COLO829 (cell line): ENCODE data around the gene APCDD1.

Experiments used
- DNase-seq: peaks from one replicate; pipeline ENCODE4 v3.0.0; 2012; ENCODE audit warnings: low spot score

APCDD1 gene

DNA sequence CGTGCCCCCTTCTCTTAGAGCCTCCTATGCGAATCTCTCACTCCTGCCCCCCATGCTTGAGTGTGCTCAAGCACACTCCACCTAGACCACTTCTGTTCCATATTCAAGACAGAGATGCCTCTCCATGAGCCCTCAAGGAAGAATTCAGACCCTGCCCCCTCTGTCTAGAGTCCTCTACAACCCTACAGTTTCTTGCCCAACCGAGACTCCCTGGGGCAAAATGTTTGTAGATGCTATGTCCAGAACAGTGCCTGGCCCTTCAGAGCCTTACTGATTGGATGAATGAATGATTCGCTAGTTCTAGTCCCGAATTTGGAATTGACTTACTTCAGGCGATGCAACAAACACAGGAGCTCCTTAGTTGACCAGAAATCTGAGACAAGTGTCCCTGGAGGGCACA lies 8.7 kb downstream of the APCDD1 start:
- no peak for DNase-seq

DNA sequence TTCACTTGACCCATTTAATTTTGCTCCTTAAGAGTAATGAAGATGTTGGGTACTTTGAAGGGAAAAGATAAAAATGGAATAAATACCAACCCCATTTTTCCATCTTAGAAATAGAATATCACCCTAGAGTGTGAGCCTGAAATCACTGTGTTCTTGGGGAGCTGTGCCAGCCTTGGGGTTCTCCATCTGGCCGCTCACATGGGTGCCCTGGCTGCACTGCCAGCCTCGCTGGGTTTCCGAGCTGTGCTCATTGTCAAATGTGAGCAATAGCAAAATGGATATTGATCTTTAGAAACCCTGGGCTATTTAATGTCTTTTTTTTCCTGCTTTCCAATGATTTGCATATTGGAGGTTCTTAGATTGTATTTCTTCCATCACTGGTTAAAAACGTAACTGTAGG lies 9.3 kb downstream of the APCDD1 start:
- DNase-seq, result no peak

DNA sequence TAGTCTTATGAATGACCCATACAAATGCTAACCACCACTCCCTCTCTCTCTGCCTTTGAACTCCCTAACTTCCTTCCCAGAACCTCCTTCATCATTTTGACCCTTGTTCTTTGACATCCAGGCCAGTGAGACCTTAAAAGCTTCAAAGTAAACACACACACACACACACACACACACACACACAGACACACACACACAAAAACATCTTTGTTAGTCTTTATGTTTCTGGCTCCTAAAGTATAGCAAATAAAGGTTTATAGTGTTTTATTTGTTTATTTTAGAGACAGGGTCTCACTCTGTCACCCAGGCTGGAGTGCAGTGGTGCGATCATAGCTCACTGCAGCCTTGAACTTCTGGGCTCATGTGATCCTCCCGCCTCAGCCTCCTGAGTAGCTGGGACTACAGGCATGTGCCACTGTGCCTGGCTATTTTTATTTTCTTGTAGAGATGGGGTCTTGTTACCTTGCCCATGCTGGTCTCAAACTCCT lies 9.8 kb downstream of the APCDD1 start:
- DNase-seq, result peak; percentile 41

DNA sequence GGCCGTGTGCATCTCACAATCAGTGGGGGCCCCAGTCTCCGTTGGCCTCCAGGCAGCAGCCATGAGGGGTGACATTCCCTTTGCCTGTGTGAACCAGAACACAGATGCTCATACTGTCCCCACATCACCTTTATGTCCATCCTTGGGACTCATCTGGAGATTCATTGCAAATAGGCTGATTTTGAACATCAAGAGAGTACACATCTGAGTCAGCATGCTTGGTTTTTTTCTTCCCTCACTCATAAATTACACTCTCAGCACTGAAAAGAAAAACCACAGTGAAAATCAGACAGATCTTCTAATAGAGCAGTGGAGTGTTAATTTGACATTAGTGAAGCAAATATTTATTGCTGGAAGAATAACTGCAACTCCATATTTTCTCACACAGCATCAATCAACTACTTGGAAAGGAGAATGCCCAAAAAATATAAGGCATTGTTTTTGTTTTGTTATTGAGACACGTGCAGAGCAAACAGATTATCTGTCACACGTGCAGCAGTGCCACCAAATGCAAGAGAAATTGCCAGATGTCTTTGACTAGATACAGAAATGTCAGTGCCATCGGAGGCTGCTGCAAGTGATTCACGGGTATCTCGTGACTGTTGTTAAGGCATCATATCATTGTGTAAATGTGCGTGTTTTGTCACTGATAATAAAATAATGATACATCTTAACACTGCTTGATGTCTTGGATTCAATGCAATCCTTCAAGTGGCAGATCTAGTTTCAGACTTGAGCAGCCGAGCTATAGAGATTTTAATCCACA lies 10.9 kb downstream of the APCDD1 start:
- no peak for DNase-seq

DNA sequence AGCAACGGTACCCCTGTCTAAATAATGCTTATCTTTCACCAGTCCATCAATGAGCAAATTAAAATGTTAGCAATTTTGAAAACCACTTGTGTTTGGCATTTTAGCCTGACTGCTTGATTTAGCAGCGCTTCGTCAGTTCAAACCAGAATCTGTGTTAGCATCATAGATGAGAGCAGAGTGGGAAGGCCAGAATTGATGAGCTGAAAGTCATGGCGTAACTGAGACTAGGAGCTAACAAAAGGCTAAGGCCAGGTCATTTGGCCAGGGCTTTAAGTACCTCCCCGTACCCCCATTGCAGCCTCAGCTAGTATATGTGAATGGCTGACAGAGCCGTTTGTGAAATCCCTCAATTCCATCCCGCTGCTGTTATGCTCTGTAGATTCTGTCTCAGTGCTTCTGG lies 16.0 kb downstream of the APCDD1 start:
- DNase-seq, result no peak

DNA sequence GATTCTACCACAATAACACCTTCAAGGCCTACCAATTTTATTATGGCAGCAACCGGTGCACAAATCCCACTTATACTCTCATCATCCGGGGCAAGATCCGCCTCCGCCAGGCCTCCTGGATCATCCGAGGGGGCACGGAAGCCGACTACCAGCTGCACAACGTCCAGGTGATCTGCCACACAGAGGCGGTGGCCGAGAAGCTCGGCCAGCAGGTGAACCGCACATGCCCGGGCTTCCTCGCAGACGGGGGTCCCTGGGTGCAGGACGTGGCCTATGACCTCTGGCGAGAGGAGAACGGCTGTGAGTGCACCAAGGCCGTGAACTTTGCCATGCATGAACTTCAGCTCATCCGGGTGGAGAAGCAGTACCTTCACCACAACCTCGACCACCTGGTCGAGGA lies 17.1 kb downstream of the APCDD1 start:
- no peak for DNase-seq

DNA sequence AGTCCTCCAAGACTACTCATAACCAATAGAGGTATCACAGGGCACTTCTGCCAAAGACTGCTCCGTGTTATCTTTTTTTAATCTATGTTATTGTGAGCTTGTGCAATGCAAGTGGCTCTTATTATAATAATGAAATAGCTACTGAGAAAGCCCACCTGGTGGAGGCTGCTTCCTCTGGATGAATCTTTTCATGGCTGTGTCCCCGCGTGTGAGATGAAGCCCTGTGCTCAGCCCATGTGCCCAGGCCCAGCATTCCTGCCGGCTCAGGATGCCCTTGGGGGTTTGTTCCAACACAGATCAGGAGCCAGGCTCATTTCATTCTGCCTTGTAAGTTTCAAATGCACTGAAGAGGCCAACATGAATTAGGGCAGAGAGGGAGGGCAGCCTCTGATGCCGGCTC lies 18.7 kb downstream of the APCDD1 start:
- no peak for DNase-seq

DNA sequence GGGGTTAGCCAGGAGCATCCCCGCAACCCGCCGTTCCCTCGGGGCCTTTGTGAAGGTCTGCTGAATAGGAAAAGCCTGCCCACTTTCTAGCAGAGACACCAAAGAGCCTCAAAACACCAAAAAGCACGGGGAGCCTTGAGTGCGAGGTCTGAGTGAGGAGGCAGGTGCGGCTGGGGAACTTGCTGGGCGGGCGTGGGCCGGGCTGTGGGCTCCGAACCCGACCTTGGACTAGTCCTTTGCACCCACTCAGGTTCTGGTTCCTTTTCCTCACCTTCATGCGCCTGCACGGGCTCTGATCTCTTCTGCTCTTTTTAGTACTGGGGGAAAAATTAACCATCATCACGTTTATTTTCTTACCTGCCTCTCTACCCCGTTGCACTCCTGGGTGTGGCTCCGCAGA lies 19.9 kb downstream of the APCDD1 start:
- DNase-seq, result no peak

DNA sequence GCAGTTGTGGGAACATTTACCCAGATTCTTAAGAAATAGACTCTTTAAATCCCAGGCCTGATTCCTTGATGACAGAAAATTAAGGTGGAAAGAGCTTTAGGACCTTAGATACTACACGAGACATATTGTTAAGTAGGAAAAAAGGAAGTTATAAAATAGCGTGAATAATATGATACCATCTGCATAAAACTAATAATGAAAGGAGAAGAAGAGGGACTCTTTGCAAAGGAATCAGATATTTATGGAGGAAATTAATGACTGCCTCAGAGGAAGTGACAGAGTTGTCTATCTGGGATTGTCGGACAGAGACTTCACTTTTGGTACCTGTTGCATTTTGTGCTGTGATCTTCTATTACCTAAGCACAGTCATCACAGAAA lies 20.8 kb downstream of the APCDD1 start:
- no peak for DNase-seq

DNA sequence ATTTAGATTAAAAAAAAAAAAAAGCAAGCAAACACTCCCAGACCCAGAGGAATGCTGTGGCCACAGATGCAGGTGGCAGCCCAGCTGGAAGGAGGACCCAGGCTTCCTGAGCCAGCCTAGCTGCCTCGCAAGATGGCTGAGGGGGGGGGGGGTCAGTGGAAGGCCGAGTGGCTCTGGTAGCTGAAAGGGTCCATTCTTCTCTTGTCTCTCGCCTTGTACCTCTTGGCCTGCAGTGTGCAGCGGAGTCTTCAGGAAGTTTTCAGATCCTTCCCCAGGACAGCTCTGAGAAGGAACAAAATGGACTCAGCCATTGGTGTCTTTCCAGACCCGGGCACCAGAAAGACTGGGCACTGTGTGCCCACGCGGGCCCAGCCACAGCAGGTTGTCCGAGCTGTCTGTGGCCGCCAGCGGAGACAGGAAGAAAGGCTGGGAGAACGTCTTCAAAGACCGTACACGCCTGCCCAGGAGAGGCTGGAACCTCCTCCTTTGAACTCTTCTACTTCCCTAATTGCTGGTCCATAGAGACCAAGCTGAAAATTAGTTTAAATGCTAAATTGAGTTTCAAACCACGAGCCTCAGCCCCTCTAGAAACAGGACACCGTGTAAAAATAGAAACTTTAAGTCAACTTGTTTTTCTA lies 21.3 kb downstream of the APCDD1 start:
- DNase-seq, result no peak

DNA sequence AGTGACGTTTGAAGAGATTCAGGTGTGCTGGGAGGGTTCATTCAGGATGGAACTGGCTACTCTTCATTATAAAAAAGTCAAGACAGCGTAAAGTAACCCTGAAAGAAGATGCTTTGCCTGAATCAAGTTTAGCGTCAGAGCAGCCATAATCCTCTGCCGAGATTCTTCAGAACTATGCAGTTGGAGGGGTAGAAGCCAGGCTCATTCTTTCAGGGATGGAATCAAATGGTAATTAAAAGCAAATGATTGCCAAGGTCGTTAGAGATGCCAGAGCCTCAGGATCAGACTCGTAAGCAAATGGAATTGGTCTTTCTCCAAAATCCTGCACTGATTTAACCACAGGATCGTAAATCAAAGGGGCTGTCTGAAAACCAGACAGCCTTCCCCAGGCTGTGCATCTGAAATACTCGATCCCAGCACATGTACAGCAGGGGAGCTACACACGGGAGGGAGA lies 21.9 kb downstream of the APCDD1 start:
- DNase-seq, result no peak

DNA sequence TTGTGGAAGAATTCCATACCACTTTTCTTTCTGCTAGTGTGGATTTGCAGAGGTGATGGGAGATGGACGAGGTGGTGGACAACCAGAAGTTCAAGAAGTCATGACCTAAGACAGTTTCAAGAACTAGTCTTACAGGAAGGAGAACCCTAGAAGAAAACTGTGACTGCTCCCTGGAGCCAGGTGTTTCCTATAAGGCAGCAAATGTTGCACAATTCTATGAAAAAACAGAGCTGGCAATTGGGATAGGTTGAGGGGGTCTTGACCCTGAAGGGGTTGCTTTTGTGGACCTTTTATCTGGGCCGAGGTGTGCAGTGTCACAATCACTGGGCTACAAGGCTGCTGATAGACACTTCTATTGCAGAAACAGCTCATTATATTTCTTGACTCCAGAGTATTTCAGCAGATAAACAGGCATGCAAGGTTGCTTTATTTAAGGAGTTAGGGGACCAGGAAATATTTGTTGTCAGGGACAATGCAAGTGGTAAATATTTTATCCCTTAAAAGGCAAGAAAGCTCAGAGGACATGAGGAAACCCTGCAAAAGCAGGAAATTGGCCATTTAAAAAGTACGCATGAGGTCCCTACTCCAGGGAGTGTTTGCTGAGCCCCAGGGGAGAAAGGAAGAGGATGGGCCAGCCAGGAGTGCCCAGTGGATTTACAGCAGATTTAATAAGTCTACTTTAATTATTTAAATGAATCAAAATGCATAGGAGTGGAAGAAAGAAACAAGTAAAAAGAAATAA lies 22.9 kb downstream of the APCDD1 start:
- DNase-seq, result no peak

DNA sequence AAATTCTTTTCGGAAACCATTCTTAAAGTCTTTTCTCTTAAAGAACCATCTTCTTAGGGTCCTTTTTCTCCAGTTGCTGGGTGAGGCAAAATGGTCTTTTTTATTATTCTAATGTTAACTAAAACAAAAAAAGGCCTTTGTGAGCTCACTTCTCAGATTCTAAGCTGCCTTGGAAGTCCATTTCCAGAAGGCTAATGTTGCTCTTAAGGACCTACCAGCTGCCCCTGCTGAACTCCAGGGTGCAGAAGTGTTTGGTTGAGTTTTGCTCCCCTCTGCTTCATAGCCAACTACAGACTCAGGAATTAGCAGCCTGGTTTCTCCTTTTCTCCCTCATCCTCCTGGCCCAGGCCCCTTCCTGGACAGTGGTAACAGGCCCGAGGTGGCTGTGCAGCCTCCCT lies 23.4 kb downstream of the APCDD1 start:
- no peak for DNase-seq

DNA sequence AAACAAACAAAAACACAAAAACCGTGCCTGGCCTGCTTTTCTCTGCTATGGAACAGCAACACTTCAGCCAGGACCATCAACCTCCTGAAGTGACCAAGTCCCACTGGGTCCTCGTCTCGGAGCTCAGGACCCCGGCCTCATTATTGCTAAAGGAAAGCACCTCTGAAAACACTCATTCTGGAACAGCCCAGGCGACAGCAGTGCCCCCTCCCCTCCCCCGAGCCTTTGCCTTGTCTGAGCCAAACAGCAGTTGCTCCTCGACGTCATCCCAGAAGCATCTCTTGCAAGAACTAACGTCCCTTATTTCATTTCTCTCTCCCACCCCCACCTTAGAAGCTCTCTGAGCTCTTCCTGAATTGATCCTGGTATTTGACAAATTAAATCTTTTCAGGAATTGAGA lies 27.4 kb downstream of the APCDD1 start:
- DNase-seq, result no peak

DNA sequence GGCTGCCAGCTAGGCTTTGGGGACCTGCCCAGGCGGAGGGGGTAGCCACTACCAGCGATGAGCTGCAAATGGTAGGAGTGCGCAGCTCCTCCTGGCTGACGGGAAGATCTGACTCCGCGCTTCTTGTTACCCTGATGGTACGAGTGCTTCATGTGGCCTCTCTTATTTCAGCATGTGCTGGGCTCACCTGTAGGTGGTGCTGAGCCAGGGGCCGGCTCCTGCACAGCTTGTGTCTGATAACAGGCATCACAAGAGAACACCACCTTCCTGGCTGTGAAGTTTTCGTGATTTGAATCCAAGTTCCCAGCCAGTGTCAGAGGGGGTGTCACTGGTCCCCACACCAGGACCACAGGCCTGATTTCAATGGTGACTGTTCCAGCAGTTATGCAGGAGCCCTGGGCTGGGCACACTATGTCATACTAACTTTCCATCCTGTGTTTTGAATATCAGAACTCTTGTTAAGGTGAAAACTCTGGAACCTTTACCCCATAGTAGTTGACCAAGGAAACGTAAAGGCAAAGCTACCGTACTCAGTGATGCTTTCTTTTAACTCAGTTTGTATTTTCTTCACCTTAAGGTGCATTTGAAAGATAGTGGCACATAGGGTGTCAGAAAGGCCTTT lies 28.0 kb downstream of the APCDD1 start:
- no peak for DNase-seq

DNA sequence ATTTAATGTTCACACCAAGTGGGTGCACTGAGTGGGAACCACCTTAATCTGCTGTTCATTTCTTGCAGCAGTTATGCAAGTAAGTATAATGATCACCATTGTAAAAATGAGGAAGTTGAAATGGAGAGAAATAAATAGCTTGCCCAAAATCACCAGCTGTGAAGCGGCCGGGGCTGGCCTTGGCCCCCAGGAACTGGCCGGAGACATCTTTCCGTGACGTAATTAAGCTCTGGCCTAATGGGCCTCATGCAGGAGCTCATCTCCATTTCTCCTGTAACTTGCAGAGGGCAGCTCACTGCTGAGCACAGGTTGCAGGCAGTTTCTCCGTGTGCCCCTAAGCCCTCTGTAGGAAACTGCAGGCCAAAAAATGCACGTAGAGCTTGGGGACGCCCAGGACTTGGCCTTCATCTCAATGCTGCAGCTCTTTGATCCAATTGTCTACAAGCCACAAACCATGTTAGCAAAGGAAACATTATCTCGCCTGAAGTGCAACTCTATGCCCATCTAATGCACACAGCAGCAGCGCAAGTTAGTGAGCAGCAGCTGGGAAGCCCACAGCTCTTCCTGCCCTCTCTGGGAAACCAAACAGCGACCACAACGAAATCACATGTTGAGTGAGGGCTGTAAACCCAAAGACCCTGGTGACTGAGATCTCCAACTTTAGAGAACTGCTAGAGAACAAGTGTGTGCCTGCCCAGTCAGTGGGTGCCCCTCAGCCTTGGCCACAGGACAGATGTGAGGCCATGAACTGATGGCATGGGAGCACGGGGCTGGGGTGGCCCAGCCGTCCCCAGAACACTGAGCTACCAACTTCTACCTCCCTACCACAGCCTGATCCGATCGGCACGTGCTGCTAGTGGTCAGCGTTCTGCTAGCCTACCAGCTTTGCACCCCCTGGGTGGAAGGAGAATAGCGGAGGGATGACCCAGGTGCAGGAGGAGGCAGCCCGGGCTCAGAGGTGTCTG lies 28.8 kb downstream of the APCDD1 start:
- DNase-seq, result no peak

DNA sequence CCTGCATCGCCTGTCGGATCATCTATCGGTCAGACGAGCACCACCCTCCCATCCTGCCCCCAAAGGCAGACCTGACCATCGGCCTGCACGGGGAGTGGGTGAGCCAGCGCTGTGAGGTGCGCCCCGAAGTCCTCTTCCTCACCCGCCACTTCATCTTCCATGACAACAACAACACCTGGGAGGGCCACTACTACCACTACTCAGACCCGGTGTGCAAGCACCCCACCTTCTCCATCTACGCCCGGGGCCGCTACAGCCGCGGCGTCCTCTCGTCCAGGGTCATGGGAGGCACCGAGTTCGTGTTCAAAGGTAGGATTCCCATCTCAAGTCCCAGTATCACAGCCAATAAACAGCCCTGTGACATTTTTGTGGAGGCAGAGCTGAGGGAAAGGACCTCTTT lies 31.0 kb downstream of the APCDD1 start:
- DNase-seq, result no peak

DNA sequence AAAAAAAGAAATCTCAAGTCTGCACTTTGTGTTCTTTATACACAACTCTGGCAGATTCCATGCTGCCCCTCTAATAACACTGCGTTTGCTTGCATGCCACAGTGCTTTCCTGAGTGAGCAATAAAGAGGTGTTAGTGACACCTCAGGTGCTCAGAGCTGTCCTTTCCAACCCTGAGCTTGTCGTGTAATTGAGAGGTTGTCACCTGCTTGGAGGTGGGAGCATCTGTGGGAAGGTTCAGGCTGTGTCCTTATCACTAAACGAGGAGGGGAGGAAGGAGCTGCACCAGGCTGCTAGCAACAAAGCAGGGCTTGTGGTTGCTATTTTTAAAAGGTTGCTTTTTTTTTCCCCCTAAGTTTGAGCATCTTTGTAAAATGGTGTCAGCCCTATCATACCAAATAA lies 31.9 kb downstream of the APCDD1 start:
- no peak for DNase-seq

DNA sequence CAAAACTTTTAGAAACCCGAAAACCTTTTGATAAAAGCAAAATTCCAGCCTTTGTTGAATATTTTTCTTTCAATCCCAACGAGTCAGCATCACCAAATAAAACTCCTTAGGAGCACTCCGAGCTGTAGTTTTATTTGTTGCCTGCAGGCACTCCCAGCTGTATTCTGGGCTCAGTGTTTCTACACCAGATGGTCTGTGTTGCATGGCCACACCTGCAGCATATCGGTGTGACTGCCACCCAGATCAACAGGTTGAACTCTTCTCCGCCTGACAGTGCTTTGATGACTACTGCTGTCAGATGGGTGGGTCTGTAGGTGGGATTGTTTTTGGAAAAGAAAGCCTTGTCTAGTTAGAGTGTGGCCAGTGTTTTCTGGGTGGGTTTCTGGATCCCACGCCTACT lies 32.7 kb downstream of the APCDD1 start:
- DNase-seq, result no peak

DNA sequence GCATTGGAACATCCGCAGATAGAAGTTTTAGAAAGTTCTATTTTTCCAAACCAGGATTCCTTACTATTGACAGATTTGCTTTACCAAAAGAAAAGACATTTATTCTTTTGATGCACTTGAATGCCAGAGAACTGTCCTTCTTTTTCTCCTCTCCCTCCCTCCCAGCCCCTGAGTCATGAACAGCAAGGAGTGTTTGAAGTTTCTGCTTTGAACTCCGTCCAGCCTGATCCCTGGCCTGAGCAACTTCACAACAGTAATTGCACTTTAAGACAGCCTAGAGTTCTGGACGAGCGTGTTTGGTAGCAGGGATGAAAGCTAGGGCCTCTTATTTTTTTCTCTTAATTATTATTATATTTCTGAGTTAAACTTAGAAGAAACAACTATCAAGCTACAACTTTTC lies 33.6 kb downstream of the APCDD1 start:
- peak; percentile 57 for DNase-seq

DNA sequence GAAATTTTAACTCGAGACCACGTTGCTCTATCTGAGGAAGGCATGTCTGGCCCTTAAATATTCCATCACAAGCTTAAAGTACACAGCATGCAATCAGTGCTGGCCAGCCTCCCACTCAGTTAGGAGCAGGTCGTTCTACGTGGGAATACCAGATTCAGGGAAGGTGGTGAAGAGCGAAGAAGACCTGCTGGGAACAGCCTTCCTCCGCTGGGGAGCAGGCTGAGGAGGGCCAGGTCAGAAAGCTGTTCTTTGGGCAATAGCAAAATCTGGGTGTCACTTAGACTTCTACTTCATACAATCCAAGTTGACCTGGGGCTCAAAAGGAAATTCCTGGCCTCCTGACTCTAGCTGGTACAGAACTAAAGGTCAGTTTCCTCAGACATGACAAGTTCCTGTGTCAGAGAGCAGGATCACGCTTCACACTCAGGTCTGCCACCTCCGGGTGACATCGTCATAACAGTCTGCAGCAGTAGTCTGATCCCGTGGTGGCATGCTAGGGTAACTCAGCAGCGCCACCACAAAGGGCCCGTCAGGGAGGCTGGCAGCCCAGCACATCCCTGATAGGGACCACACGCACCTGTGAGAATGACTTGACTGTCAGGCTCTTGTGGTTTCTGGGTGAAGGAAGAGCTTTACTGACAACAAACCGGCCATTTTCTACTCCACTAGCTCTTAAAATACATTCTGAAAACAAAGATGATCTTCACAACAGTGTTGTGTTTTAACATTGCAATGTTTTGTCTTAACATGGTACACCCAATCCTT lies 36.1 kb downstream of the APCDD1 start:
- DNase-seq, result no peak
